ENCODE results near the gene ZNF423.

The ZNF423 gene

DNA sequence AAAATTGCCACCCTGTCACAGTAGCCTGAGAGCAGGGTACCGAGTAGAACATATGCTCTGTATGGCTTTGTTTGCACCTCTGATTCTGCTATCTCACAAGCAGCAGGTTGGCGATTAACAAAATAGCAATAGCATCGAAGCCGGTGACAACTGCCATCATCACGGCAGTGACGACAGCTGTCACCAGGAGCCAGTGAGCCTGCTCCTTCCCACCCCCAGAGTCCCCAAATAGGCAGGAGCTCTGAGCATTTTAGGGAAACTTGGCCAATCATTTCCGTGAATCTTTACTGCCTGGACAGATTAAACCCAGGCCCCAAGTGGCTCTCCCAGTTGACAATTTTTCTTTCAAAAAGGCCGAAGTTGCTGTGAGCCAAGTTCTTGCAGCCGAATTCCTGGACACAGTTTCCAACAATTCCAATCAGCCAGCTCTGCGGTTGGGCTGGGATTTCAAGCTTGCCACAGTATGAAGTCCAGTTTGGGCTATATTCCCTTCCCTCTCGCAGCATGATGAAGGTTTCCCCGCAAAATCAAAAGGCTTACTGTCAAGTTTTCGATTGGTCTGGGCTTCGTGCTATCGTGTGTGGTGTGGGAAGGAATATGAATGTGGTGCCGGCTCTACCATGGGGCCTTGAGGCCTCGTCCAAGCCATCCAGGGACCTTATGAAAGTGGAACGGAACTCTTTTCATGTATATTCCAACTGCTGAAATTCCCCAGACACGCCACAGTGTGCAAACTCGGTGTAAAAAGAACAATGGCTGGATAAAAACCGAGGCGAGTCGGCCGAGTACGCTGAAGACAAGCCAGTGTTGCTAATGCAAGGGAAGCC, 295.7 kb downstream of the ZNF423 start:
- Histone ChIP-seq H2AK5ac (ENCODE audit: low read length, severe bottlenecking) (no peak overlapping the region), H3K27me3 (ENCODE audit: control insufficient read depth in 1 of 2, insufficient read depth in 1 of 2, low read length in 2 of 2) (peaks cover 0 to 7% of the 10 kb centered on the region in 2 experiments), H3K4me2 (ENCODE audit: low read length, poor library complexity, severe bottlenecking) (no peak overlapping the region), H3K18ac (ENCODE audit: low read depth in 1 of 2, low read length in 2 of 2) (no peak overlapping the region), H3K9me3 (ENCODE audit: control insufficient read depth, low read length) (no peaks in the 10 kb centered on the region), H3K14ac (ENCODE audit: low read length in 2 of 2) (no peak overlapping the region), H3K4ac (ENCODE audit: low read depth in 1 of 2, low read length in 2 of 2) (no peak overlapping the region), H4K91ac (ENCODE audit: low read length) (no peak overlapping the region), H3K36me3 (ENCODE audit: control insufficient read depth in 1 of 2, insufficient read depth in 2 of 2, low read depth in 1 of 2, low read length in 2 of 2) (no peaks in the 10 kb centered on the region), H4K8ac (ENCODE audit: low read length) (no peak overlapping the region), H2BK120ac (ENCODE audit: low read depth, low read length) (no peak overlapping the region), H3K4me1 (ENCODE audit: control insufficient read depth, insufficient read depth, low read depth, low read length) (peaks cover 18% of the 10 kb centered on the region), H2BK12ac (ENCODE audit: low read length in 2 of 2) (no peak overlapping the region), H3K27ac (ENCODE audit: low read length, poor library complexity, severe bottlenecking) (no peak overlapping the region), H2BK5ac (ENCODE audit: low read depth, low read length, poor library complexity, severe bottlenecking) (no peak overlapping the region), H3K4me3 (ENCODE audit: insufficient read depth in 1 of 2, low read depth in 1 of 2, low read length in 2 of 2) (peak overlapping the region in 1 of 2 experiments; percentile 68), H2BK15ac (ENCODE audit: low read depth, poor library complexity, severe bottlenecking) (no peak overlapping the region), H3K23ac (ENCODE audit: low read length in 2 of 2) (no peak overlapping the region), H2AFZ (ENCODE audit: low read depth, low read length) (no peak overlapping the region), H3K9ac (ENCODE audit: low read length) (peak overlapping the region; percentile 69), H3K79me1 (replicated peaks; ENCODE audit: low read length, poor library complexity, severe bottlenecking) (no peaks in the 10 kb centered on the region)
- WGBS, result 88% methylated on average over 25 of the region's 25 CpGs
- DNase-seq, result no peak

DNA sequence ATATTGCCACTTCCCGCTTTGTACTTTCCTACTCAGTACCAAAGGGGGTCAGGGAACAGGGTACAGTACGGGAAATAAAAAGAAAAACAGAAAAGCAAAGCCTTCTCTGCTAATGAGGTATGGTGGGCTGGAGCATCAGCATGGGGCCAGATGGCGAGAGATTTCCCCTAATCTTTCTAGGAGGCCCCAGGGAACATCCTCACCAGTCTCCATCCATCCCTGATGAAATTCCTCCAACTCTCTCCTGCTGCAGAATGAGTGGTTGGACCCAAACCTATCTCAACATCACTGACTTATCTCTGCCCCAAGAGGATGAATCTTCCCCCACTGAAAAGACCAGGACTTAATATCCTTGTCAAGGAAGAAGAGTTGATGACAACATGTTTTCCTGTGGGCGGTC, 296.7 kb downstream of the ZNF423 start:
- Histone ChIP-seq H3K79me1 (replicated peaks; ENCODE audit: low read length, poor library complexity, severe bottlenecking) (no peaks in the 10 kb centered on the region), H3K4me2 (ENCODE audit: low read length, poor library complexity, severe bottlenecking) (no peak overlapping the region), H3K4me3 (ENCODE audit: insufficient read depth in 1 of 2, low read depth in 1 of 2, low read length in 2 of 2) (no peak overlapping the region), H2BK5ac (ENCODE audit: low read depth, low read length, poor library complexity, severe bottlenecking) (no peak overlapping the region), H3K23ac (ENCODE audit: low read length in 2 of 2) (no peak overlapping the region), H2BK120ac (ENCODE audit: low read depth, low read length) (no peak overlapping the region), H3K27ac (ENCODE audit: low read length, poor library complexity, severe bottlenecking) (no peak overlapping the region), H3K4ac (ENCODE audit: low read depth in 1 of 2, low read length in 2 of 2) (no peak overlapping the region), H2AK5ac (ENCODE audit: low read length, severe bottlenecking) (no peak overlapping the region), H2BK15ac (ENCODE audit: low read depth, poor library complexity, severe bottlenecking) (no peak overlapping the region), H3K4me1 (ENCODE audit: control insufficient read depth, insufficient read depth, low read depth, low read length) (peaks cover 12% of the 10 kb centered on the region), H4K8ac (ENCODE audit: low read length) (no peak overlapping the region), H3K27me3 (ENCODE audit: control insufficient read depth in 1 of 2, insufficient read depth in 1 of 2, low read length in 2 of 2) (peaks cover 0 to 7% of the 10 kb centered on the region in 2 experiments), H2AFZ (ENCODE audit: low read depth, low read length) (no peak overlapping the region), H3K18ac (ENCODE audit: low read depth in 1 of 2, low read length in 2 of 2) (no peak overlapping the region), H3K9me3 (ENCODE audit: control insufficient read depth, low read length) (no peaks in the 10 kb centered on the region), H3K36me3 (ENCODE audit: control insufficient read depth in 1 of 2, insufficient read depth in 2 of 2, low read depth in 1 of 2, low read length in 2 of 2) (no peaks in the 10 kb centered on the region), H3K9ac (ENCODE audit: low read length) (no peak overlapping the region), H2BK12ac (ENCODE audit: low read length in 2 of 2) (no peak overlapping the region), H3K14ac (ENCODE audit: low read length in 2 of 2) (no peak overlapping the region), H4K91ac (ENCODE audit: low read length) (no peak overlapping the region)
- DNase-seq, result no peak
- WGBS, result 79% methylated on average over 3 of the region's 4 CpGs

DNA sequence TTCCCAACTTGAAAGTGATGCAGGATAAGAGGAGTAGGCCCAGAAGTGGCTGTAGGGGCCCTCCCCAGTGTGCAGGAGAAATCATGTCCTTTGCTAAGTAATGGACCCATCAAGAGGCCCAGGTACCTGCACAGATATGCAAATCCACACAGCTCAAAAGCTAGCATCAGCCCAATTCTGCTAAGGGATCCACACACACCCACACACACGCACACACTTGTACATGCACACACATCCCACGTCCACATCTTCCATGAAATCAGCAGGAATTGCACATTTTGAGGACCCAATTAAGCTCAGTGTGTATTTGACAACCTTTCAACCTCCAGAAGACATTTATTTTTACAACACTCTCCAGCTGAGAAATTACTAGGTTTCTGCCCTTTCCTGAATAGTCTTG, 297.5 kb downstream of the ZNF423 start:
- whole genome bisulfite sequencing, result 80% methylated on average over 2 of the region's 2 CpGs

DNA sequence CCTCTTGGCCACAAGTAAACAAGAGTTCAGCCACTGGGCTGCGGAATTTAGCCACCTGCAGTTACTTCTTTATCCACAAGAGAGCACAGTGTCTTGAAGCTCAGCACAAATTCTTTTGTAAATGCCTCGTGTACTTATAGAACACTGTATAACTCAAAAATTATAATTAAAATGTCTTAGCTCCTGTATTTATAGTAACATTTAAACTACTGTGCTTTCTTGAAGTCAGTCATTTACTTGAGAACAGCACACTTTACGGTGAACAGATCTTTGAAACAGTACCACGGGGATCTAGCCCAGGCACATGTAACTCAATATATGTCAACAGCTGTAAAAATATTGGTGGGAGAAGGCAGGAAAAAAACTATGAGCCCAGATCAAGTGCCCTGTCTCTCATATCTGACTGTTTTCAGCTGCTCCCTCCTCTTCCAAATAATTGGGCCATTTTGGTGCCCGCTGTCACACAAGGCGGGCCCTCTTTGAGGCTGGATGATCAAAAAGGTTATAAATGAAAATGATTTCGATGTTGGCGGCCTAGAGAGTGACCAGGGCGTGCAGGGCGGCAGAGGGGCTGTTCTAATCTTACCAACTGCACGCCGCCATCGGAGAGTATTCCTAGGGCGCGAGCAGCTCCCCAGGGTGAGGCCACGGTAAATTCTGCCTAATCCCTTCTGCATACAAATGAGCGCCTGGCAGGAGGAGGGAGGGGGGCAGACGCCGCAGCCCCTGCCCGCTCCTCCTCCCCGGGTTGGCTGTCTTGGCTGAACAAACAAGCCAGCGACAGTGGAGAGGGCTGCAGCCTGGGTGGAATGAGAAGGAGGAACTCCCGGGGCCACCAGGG, 299.1 kb downstream of the ZNF423 start:
- Histone ChIP-seq H2BK12ac (ENCODE audit: low read length in 2 of 2) (no peak overlapping the region), H2BK120ac (ENCODE audit: low read depth, low read length) (no peak overlapping the region), H3K4me3 (ENCODE audit: insufficient read depth in 1 of 2, low read depth in 1 of 2, low read length in 2 of 2) (no peak overlapping the region), H3K4me2 (ENCODE audit: low read length, poor library complexity, severe bottlenecking) (peak overlapping the region; percentile 57), H3K18ac (ENCODE audit: low read depth in 1 of 2, low read length in 2 of 2) (no peak overlapping the region), H3K79me1 (replicated peaks; ENCODE audit: low read length, poor library complexity, severe bottlenecking) (no peaks in the 10 kb centered on the region), H3K9me3 (ENCODE audit: control insufficient read depth, low read length) (no peaks in the 10 kb centered on the region), H2BK15ac (ENCODE audit: low read depth, poor library complexity, severe bottlenecking) (no peak overlapping the region), H4K91ac (ENCODE audit: low read length) (no peak overlapping the region), H3K4ac (ENCODE audit: low read depth in 1 of 2, low read length in 2 of 2) (no peak overlapping the region), H2BK5ac (ENCODE audit: low read depth, low read length, poor library complexity, severe bottlenecking) (no peak overlapping the region), H3K27ac (ENCODE audit: low read length, poor library complexity, severe bottlenecking) (no peak overlapping the region), H4K8ac (ENCODE audit: low read length) (no peak overlapping the region), H2AFZ (ENCODE audit: low read depth, low read length) (peak overlapping the region; percentile 6), H3K14ac (ENCODE audit: low read length in 2 of 2) (no peak overlapping the region), H3K27me3 (ENCODE audit: control insufficient read depth in 1 of 2, insufficient read depth in 1 of 2, low read length in 2 of 2) (peaks cover 0 to 7% of the 10 kb centered on the region in 2 experiments), H2AK5ac (ENCODE audit: low read length, severe bottlenecking) (no peak overlapping the region), H3K36me3 (ENCODE audit: control insufficient read depth in 1 of 2, insufficient read depth in 2 of 2, low read depth in 1 of 2, low read length in 2 of 2) (no peaks in the 10 kb centered on the region), H3K4me1 (ENCODE audit: control insufficient read depth, insufficient read depth, low read depth, low read length) (peaks cover 8% of the 10 kb centered on the region), H3K9ac (ENCODE audit: low read length) (no peak overlapping the region), H3K23ac (ENCODE audit: low read length in 2 of 2) (no peak overlapping the region)
- 33% methylated on average over 22 of the region's 23 CpGs for WGBS
- peak; percentile 57 for DNase-seq

More for the DNA sequence above, 297.5 kb downstream of the ZNF423 start:
- H2AFZ ChIP-seq (ENCODE audit: low read depth, low read length), result no peak overlapping the region
- H2BK15ac ChIP-seq (ENCODE audit: low read depth, poor library complexity, severe bottlenecking), result no peak overlapping the region
- no peak overlapping the region for H3K4me3 ChIP-seq (ENCODE audit: insufficient read depth in 1 of 2, low read depth in 1 of 2, low read length in 2 of 2)
- no peaks in the 10 kb centered on the region for H3K9me3 ChIP-seq (ENCODE audit: control insufficient read depth, low read length)
- no peak overlapping the region for H2AK5ac ChIP-seq (ENCODE audit: low read length, severe bottlenecking)
- H3K23ac ChIP-seq (ENCODE audit: low read length in 2 of 2), result no peak overlapping the region
- no peak overlapping the region for H2BK120ac ChIP-seq (ENCODE audit: low read depth, low read length)
- H2BK5ac ChIP-seq (ENCODE audit: low read depth, low read length, poor library complexity, severe bottlenecking), result no peak overlapping the region
- no peak overlapping the region for H3K4ac ChIP-seq (ENCODE audit: low read depth in 1 of 2, low read length in 2 of 2)
- DNase-seq, result no peak
- H3K27me3 ChIP-seq (ENCODE audit: control insufficient read depth in 1 of 2, insufficient read depth in 1 of 2, low read length in 2 of 2), result peaks cover 0 to 7% of the 10 kb centered on the region in 2 experiments
- no peak overlapping the region for H3K4me2 ChIP-seq (ENCODE audit: low read length, poor library complexity, severe bottlenecking)
- H3K9ac ChIP-seq (ENCODE audit: low read length), result no peak overlapping the region
- H3K36me3 ChIP-seq (ENCODE audit: control insufficient read depth in 1 of 2, insufficient read depth in 2 of 2, low read depth in 1 of 2, low read length in 2 of 2), result no peaks in the 10 kb centered on the region
- no peak overlapping the region for H3K18ac ChIP-seq (ENCODE audit: low read depth in 1 of 2, low read length in 2 of 2)
- peaks cover 8% of the 10 kb centered on the region for H3K4me1 ChIP-seq (ENCODE audit: control insufficient read depth, insufficient read depth, low read depth, low read length)
- no peak overlapping the region for H4K91ac ChIP-seq (ENCODE audit: low read length)
- no peak overlapping the region for H2BK12ac ChIP-seq (ENCODE audit: low read length in 2 of 2)
- no peak overlapping the region for H3K14ac ChIP-seq (ENCODE audit: low read length in 2 of 2)
- no peaks in the 10 kb centered on the region for H3K79me1 ChIP-seq (replicated peaks; ENCODE audit: low read length, poor library complexity, severe bottlenecking)
- no peak overlapping the region for H3K27ac ChIP-seq (ENCODE audit: low read length, poor library complexity, severe bottlenecking)
- no peak overlapping the region for H4K8ac ChIP-seq (ENCODE audit: low read length)

Data from mesenchymal stem cell (in vitro differentiated cells and primary cell).